ENCODE results near the gene GLI1.
"Not testable (repeated sequence)": the region's sequence is repeated elsewhere in the genome, so short reads cannot be mapped to it uniquely, and the experiment has no call there.

Gene GLI1

GRCh38 chr12:57500213-57500612, 40.6 kb downstream of the GLI1 start:
- no peak for DNase-seq

- not testable (repeated sequence) for DNase-seq
Measured at GRCh38 chr12:57502311-57502969, 42.9 kb downstream of the GLI1 start.

GRCh38 chr12:57506541-57506940, 47.0 kb downstream of the GLI1 start:
- DNase-seq = not testable (repeated sequence)

GRCh38 chr12:57507796-57508195, 48.2 kb downstream of the GLI1 start:
- DNase-seq = not testable (repeated sequence)

- no peak for DNase-seq
Measured at GRCh38 chr12:57511161-57511560, 51.6 kb downstream of the GLI1 start.

GRCh38 chr12:57511588-57512325, 52.2 kb downstream of the GLI1 start:
- no peak for DNase-seq

- no peak for DNase-seq
Measured at GRCh38 chr12:57512665-57513064, 53.1 kb downstream of the GLI1 start.

- no peak for DNase-seq
Measured at GRCh38 chr12:57513266-57513665, 53.7 kb downstream of the GLI1 start.

- not testable (repeated sequence) for DNase-seq
Measured at GRCh38 chr12:57513677-57514076, 54.1 kb downstream of the GLI1 start.

GRCh38 chr12:57514246-57514645, 54.7 kb downstream of the GLI1 start:
- not testable (repeated sequence) for DNase-seq

- DNase-seq = no peak
Measured at GRCh38 chr12:57514720-57515407, 55.3 kb downstream of the GLI1 start.

GRCh38 chr12:57515408-57515933, 55.9 kb downstream of the GLI1 start:
- DNase-seq = no peak

- no peak for DNase-seq
Measured at GRCh38 chr12:57515934-57516541, 56.5 kb downstream of the GLI1 start.

- no peak for DNase-seq
Measured at GRCh38 chr12:57516617-57517153, 57.1 kb downstream of the GLI1 start.

- no peak for DNase-seq
Measured at GRCh38 chr12:57517187-57517586, 57.6 kb downstream of the GLI1 start.

GRCh38 chr12:57517718-57518117, 58.1 kb downstream of the GLI1 start:
- not testable (repeated sequence) for DNase-seq

GRCh38 chr12:57518176-57518919, 58.8 kb downstream of the GLI1 start:
- DNase-seq = no peak

- DNase-seq = no peak
Measured at GRCh38 chr12:57518920-57519795, 59.6 kb downstream of the GLI1 start.

GRCh38 chr12:57519796-57520052, 60.1 kb downstream of the GLI1 start:
- peak; percentile 46 for DNase-seq

GRCh38 chr12:57520053-57520818, 60.7 kb downstream of the GLI1 start, which contains the start of gene DDIT3:
Gene DDIT3, minus strand, starts transcription at chr12:57520514. Its CDS starts 3,108 bp downstream, at chr12:57517406.
- peak; percentile 99 for DNase-seq

All from T1000 (cell line).